ENCODE measurements around the gene GOLGA1.

GRCh38 chr9:124897570-124898460 lies 43.1 kb downstream of the GOLGA1 start:
- TF ChIP-seq CTCF (IDR thresholded peaks at IDR 0.05; ENCODE audit: low read length) (no peak), EZH2 (optimal IDR thresholded peaks at IDR 0.05; ENCODE audit: low read depth, low read length) (no peak)
